Daoy (cell line): ENCODE measurements around the gene AKAP13. TPM values are rescaled to one million over a fixed set of nuclear protein-coding genes. Genes with fewer than 3 reads are reported as not detected.

ENCODE experiments used
- DNase-seq: peaks from one replicate; pipeline ENCODE4 v3.0.0-alpha.2; 2015; ENCODE audit warnings: low read depth
- total RNA-seq: library from RNA; depleted of rRNA; stranded (reverse); fragments of >200 nt; shearing (Covaris generic); gene quantifications from 2 replicates; pipeline ENCODE4 v1.2.3, GENCODE V29; 2014

Gene AKAP13
- total RNA-seq, 1 experiment from 2014 or later: 18.5 TPM

DNA sequence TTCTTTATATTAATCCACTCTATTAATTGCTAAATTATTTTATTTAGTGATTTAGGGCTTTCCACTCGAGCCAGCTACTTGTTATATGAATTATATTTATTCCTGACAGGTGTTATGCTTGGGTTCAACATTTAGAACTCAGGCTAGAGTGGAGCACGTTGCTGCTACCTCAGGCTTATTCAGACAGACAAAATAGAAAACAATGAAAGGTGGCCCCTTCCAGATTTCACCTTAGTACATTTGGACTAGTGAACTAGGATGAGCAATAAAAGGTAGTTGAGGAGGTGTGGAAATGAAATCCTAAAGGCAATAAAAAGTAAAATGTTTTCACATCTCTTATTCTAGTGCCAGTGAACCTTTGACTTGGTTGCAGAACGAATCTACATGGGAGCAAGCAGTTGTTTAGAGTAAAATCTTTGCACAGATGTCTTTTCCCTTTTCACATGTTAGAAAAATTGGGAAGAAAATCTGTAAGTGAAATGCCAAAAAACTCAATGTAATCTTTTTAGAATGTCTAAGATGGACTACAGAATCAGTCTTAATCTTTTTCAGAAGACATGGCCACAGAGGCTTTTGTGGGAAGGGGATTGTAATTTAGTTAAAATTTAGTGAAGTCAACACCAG is 63.8 kb downstream of the AKAP13 start:
- no peak for DNase-seq

DNA sequence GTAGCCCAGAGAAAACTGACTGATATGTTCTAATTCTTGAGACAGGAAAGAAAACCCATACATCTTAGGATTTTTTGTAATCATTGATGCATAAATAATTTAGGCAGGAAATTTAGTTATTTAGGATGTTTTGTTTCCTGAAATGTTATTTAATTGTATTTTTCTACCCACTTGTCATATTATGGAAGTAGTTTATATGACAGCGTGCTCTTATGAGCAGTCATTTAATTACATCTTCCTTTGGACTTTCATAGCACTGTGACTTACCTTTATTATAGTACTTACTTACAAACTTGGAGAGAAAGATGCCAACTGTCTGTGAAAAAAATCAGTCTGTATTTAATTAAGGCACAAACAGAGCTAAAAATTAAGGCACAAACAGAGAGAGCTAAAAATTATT is 65.0 kb downstream of the AKAP13 start:
- no peak for DNase-seq

DNA sequence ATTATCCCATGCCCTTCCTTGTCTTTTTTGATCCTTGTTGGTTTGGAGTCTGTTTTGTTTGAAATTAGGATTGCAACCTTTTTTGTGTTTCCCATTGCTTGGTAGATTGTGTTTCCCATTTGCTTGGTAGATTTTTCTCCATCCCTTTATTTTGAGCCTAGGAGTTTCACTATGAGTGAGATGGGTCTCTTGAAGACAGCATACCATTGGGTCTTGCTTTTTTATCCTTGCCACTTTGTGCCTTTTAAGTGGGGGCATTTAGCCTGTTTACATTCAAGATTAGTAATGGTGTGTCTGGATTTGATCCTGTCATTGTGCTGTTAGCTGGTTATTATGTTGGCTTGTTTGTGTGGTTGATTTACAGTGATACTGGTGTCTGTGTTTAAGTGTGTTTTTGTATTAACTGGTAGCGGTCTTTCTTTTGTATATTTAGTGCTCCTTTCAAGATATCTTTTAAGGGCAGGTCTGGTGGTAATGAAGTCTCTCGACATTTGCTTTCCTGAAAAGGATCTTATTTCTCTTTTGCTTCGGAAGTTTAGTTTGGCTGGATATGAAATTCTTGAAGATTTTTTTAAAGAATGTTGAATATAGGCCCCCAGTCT is 70.8 kb downstream of the AKAP13 start:
- DNase-seq: no peak

DNA sequence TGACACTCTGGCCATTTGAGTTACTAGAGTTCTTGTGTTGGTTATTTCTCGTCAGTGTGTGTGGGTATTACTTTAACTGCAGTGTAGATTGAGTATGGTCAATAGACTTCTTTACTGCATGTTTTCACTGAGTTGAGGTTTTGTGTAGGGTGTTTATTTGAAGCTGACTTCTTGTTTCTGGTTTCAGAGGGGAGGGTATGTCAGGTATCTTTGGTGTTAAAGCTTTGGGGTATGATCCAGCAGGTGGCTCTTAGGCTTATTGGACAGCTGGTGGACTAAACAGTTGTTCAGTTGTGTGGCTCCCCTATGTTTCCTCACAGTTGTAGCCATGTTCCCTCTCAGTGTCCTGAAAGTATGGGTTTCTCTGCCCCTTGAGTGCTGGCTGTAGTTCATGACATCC is 72.0 kb downstream of the AKAP13 start:
- DNase-seq: no peak

DNA sequence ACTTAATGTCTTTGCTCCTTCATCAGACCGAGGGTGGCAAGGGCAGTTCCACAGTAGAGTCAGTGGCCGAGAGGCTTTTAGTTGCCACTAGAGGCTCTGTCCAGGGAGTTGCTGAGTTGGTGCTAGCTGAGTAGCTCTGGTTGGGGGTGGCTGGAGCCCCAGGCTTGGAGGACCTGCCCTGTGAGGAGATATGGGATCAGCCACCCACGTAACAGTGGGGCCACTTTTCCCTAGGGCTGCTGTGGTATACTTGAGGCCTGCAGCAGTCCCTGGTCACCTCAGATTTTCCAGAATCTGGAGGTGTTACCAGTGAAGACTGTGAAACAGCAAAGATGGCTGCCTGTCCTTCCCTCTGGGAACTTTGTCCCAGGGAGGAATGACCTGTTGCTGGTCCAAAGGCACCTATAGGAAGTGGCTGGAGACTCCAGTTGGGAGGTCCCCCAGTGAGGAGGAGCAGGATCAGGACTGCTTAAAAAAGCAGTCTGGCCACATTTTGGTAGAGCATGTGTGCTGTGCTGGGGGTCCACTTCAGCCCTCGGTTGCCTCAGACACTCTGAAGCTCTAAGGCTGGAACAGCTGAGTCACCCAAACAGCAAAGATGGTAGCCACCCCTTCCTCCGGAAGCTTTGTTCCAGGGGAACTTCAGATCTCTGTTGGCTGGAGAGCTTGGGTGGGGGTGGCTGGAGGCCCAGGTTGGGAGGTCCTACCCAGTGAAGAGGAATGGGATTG is 72.9 kb downstream of the AKAP13 start:
- peak; percentile 13 for DNase-seq

DNA sequence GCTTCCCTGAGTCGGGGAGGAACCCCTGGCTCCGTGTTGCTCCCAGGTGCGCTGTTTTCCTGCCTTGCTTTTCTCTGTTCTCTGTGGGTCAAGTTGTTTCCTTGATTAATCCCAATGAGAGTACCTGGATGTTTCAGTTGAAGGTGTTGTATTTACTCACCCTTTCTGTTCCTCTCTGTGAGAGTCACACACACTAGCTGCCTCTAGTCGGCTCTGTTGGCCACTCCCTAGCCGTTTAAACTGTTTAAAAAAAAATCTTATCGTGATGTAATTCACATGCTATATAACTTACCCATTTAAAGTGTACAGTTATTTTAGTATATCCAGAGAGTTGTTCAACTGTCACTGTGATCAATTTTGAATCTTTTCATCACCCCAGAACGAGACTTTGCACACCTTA is 74.0 kb downstream of the AKAP13 start:
- no peak for DNase-seq

DNA sequence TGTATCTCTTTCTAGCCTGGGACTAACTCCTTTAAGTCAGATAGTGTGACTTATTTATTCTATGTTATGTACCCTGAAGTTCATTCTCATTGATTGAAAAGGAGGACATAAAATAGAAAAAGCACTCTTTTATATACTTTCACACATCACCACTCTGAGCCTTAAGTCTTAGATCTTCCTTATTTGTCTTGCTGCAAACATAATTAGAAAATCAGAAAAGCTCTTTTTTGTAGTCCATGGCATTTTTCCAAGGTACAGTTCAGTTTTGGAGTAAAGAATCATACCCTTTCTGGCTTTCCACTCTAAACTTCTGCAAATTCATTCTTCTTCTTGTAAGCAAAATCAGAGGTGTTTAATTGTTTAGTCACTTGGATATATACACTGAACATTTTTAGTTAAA is 75.5 kb downstream of the AKAP13 start:
- no peak for DNase-seq

DNA sequence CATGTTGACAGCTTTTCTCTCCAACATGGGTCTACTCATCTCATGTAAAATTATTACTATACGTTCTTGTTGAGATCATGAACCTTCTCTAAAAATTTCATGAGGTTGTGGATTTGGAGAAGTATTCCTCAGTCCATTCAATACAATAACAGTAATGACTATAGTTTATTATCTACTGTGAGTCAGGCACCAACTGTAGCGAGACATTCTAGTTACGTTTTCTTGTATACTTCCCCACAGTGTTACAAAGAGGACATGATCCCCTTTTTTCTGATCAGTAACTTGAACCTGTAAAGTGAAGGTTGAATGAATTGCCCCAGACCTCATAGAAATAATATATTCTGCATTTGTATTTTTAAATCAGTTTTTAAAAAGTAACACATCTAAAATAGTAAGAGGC is 76.4 kb downstream of the AKAP13 start:
- no peak for DNase-seq

DNA sequence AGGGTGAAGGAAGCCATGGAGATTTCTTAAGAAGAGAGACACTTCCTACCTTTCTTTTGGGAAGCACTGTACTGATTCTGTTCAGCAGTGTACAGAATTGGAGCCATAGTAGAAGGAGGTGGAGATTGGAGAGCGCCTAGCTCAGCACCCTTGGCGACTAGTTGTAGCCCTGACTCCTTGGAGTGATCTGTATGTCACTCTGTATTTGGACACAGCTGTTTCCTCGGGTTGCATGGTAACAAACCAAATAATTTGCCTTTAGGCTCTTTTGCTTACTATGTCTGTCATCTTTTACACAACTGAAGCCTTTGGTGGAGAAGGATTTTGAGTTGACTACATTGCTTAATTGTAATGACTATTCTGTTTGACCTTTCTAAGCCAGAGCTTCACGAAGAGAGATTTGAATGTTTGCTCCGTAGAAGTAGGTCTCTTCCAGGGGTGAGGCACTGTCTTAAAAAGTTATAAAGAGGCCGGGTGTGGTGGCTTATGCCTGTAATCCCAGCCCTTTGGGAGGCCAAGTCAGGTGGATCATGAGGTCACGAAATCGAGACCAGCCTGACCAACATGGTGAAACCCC is 77.1 kb downstream of the AKAP13 start:
- no peak for DNase-seq

DNA sequence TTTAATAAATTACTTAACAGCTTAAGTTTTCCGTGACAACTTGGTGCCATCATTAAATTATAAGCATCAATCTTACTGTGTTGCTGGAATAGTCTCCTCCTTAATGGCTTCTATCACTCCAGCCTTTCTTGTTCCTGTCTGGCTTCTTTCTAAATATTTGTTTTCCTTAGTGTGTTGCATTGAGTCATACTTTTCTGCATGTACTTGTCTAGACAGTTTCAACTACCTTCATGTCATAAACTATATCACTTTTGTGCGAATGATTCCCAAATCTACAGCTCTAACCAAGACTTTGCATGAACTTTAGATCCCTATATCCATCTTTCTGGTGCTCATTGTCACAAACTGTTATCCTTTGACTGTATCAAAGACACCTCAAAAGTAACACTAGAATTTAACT is 78.4 kb downstream of the AKAP13 start:
- no peak for DNase-seq

DNA sequence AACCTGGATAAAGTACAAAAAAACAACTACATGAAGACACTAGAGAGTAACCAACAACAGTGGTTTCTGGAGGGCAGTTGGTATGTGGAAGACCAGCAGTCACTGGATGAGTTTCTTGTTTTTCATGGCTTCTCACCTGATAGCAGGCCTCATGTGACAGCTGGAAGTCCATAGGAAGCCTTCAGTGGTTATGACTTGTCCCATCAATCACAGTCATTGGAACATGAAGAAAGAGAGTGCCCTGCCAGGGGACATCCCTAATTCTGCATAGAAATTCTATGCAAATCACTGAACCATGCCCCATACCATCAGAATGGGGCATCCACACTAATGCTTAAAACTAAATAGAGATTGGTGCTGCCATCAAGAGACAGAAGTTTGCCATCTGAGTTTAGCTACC is 81.6 kb downstream of the AKAP13 start:
- DNase-seq: no peak

DNA sequence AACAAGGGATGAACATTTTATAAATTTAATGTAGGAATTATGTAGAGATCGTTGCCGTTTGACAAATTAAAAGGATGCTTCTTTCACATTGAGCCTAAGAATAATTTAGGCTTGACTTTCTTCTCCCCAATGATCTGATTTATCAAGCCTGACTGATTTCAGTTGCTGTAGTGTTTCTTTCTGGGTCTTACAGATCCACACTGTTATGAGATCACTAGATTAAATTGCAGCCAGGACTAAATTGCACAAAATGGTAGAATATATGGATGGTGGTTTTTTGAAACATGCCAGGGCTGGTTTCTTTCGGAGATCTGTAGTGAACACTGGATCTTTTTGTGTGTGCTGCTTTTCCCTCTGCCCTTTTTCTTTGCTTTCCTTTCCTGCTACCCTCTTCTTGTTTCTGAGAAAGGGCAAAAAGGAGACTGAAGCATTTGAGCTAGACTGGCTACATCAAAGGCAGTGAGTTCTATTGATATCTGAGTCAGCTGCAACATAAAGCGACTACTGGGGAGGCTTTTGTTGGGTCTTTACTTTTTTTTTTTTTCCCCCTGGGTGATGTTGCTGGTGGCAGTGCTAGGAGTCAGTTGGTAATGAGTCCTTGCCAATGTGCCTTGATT is 83.0 kb downstream of the AKAP13 start:
- DNase-seq: no peak

DNA sequence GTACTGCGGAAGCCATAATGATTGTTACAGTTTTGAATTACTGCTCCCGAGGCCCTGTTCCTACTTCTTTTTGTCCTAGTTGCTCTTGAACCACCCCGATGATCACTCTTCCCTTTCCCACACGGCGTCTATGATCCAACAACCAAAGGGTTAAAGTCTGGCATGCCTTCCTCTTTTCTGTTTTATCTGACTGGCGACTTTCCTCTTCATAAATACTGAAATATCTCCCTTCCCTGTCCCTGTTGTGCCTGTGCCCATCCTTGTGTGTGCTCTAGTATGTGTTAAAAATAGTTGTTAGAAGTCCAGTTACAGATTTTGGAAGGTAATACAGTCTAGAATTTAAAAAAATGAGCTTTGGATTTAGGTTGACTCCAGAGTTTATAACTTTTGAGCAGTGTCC is 83.6 kb downstream of the AKAP13 start:
- no peak for DNase-seq

DNA sequence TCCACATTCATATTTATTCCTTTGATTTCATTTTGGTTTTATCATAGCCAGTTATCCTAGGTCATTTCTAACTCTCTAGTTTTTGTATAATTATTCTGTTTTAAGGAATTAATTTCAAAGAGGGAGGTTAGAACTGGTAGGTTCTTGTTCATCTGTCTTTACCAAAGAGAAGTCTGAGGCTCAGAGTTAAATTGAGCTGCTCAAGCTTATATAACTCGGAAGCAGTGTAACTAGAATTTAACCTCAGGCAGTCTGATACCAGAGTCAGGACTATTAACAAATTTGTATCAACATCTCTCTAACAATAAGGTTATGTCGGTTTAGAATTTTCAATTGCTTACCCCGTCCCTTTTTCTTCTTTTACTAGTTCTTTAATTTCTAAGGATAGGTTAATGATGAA is 84.1 kb downstream of the AKAP13 start:
- no peak for DNase-seq

DNA sequence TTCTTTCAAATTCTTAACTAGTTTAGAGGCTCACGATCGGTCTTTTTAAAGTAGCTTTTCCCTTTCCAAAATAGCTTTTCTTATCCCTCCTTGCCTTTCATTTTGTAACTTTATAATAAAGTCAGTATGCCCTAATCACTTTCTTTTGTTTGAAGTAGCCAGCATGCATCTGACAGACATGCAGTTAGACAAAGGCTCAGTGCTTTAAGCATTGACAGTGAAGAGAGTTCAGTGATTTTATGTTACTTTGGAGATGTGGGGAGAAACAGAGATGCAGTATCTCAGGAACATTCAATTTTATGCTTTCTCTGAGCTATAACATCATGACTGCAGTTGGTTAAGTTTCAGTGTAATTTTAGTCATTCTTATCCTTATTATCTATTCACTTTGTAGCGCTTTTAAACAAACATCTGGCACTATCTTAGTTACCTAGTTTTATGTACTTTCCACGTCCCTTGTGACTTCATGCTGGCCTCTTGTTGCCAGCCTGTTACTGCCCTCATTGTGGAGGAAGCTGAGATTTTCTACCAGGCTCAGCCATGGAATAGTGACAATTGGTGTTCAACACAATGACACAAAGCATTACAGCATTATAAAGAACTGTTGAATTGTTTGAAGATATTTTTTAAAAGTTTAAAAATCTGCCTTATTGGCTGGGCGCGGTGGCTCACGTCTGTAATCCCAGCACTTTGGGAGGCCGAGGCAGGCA is 90.3 kb downstream of the AKAP13 start:
- DNase-seq: no peak

DNA sequence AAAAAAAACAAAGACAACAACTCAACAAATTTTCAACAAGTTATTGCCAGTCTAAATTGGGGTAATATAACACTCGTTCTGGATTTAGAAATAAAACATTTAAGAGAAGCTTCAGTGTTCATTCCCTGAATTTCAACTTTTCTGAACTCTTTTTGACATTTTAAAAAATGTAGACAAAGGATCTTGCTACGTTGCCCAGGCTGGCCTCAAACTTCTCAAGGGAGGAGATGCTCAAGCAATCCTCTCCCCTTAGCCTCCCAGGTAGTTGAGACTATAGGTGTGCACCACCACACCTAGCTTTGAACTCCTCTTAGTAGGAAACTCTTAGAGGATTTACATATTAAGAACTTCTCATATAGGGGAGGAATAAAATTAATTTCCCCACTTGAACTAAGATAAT is 91.9 kb downstream of the AKAP13 start:
- no peak for DNase-seq

DNA sequence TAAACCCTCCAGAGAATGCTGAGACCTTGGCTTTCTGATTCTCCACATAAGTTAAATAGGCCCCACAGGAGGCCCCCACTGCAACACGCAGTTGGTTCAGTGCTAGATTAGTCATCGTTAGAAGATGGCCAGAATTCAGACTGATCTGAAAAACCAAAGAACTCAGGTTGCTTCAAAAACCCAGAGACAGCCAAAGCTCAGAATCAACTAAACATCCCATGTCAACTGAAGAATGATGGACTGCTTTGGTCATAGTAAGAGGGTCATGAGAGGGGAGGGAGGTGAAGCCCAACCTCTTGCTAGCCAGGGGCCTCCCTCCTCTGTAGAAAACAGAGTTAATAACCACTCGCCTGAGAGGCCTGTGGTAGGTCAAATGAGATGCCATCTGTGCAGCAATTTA is 93.1 kb downstream of the AKAP13 start:
- DNase-seq: peak; percentile 15

DNA sequence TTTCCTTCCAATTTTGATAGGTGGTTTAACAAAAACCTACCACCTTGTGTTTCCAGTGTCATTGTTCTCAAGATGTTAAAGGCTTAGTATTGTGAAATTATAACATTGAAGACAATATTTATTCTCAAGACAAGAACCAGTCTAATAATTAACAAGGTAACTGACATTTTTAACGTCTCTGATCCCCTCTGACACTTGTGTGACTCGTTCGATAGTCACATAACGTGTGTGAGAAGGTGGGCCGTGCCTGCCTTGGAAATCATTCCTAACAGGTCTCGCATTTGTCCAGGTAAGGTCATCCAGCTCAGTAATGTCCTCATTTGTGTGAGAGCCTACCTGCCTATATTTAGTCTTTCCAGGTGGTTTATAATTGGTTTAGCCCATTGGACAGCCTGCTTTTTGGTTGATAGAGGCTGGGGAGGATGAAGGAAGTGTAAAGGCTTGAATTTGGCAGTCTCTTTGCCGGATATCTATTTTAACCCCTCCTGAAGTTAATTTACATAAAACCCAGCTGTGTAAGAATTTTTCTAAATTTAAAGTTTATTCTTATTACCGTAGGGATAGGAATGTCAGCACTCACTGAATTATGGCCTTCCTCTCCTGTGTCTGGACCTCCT is 94.4 kb downstream of the AKAP13 start:
- DNase-seq: no peak

DNA sequence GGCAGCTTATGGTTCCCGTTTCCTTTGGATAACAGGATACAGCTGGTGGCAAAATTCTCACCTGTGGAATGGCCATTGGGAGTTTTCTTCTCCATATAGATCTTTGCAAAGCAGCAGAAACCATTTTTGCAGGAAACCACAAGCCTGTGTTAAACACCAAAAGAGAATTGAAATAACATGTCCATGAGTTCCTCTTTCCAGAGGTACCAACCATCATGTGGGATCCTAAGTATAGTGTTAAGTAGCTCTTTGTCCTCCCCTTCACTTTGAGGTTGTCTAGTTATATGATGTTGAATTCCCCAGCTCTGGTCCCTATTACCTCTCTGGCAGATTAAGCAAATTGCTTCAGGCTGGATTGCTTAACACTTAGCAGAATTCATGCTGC is 94.9 kb downstream of the AKAP13 start:
- DNase-seq: no peak

DNA sequence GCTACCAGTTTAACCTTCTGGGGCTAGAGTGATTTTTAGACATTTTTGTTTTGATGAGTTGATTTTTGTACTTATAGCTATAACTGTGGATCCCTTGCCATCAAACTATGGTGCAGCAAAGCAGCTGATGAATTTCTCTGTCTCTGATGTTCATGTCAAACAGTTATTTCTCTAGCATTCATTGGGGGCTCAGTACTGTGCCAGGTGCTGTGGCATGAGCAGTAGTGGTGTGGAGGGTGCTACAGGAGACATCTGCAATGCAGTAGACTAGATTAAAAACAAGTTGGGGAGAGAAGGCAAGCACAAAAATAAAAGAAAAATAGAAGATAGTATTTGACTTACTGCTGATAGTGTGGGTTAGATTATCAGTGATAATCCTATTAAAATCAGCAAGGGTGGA is 95.3 kb downstream of the AKAP13 start:
- no peak for DNase-seq

DNA sequence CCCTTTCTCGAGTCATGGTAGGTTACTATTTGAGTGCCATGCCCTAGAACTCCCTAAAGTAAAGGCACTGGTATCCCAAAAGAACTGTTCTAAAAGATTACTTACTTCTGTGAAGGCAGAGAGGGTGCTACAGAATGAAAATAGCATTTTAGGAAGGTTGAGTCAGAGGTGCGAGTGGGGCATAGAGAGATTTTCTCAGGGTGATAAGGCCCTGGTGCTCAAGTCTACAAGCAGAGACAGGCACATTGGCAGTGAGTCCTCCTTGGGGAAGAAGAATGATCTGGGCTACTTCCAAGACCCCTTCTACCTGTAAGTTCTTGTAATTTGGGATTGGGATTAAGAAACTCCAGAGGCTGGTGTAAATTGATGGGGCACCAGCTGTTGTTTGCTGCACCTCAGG is 96.7 kb downstream of the AKAP13 start:
- no peak for DNase-seq

DNA sequence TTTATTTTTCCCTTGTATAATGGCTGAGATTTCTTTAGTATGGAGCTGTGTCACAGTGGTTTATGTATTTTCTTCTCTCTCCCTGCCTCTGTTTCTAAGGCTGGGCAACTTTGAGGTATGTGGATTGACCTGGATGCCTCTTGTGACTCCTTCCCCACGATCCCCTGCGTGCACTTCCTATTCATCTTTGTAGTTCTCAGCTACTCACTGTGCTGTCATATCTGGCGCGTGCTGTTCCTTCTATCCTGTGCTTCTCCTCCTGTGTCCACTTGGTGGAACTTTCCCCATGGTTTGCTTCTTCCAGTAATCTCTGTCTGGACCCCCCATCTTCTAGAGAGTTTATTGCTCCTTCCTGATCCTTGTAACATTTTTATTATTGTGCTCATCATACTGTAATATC is 97.3 kb downstream of the AKAP13 start:
- peak; percentile 21 for DNase-seq
